Gastrocnemius medialis (tissue), 4 donors: Measurements from ENCODE around the gene BPHL.

Source experiments
- POLR2A ChIP-seq, 2 donors: fragments of 450-650 bp; IDR thresholded peaks; one replicate each; pipeline ENCODE4 v1.6.1; 2017; ENCODE audit warnings: antibody characterized with exemption in 2 of 2, mild to moderate bottlenecking in 2 of 2, moderate library complexity in 2 of 2
- TF ChIP-seq, protein P1 (sequence below), 5 experiments: fragments of 450-650 bp in 3 of 5; fragments of 200-600 bp in 2 of 5; sonication (generic) in 2 of 5; IDR thresholded peaks in 4 of 5; conservative IDR thresholded peaks in 1 of 5; 1 replicate in 4 of 5; 2 replicates in 1 of 5; pipeline ENCODE4 v1.5.1; 2016 to 2019; ENCODE audit warnings: antibody characterized with exemption in 5 of 5, mild to moderate bottlenecking in 3 of 5, moderate library complexity in 3 of 5

DNA sequence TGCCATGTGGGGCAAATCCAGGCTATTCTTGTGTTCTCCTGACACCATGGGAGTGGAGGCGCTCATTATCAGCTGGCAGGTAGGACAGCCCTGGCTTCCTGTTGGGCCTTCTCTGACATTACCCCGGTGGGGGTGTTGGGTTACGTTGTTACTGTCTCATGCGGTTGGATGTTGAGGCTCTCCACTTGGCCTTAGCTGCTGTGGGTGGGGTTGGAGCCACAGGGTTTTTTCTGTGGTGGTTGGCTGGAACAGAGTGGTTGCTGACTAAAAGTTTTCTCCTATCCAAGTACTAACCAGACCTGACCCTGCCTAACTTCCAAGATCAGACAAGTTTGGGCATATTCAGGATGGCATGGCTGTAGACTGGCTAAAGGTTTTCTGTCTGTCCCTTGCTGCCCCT lies 30.1 kb upstream of the BPHL start:
- TF ChIP-seq, protein P1, sequence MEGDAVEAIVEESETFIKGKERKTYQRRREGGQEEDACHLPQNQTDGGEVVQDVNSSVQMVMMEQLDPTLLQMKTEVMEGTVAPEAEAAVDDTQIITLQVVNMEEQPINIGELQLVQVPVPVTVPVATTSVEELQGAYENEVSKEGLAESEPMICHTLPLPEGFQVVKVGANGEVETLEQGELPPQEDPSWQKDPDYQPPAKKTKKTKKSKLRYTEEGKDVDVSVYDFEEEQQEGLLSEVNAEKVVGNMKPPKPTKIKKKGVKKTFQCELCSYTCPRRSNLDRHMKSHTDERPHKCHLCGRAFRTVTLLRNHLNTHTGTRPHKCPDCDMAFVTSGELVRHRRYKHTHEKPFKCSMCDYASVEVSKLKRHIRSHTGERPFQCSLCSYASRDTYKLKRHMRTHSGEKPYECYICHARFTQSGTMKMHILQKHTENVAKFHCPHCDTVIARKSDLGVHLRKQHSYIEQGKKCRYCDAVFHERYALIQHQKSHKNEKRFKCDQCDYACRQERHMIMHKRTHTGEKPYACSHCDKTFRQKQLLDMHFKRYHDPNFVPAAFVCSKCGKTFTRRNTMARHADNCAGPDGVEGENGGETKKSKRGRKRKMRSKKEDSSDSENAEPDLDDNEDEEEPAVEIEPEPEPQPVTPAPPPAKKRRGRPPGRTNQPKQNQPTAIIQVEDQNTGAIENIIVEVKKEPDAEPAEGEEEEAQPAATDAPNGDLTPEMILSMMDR (IDR thresholded peaks at IDR 0.05 in 4 of 5, conservative IDR thresholded peaks at IDR 0.05 in 1 of 5), result no peak
- TF ChIP-seq POLR2A (IDR thresholded peaks at IDR 0.05), result no peak
